GM23338 (cell line): ENCODE data around the gene ANKRD50.

ENCODE experiments used
- CREB1 ChIP-seq: fragments of 250-450 bp; sonication (Bioruptor Pico); IDR thresholded peaks from 2 replicates; pipeline ENCODE4 v1.5.0; 2020; ENCODE audit warnings: low read depth, mild to moderate bottlenecking, moderate library complexity
- CTCF ChIP-seq, 2 experiments: fragments of 200-600 bp in 1 of 2; sonication (generic) in 1 of 2; conservative IDR thresholded peaks; 2 replicates each; pipeline versions ENCODE4 v1.5.1 to v1.6.1; 2016 to 2017; ENCODE audit warnings: antibody characterized with exemption in 2 of 2, low read depth in 2 of 2, mild to moderate bottlenecking in 2 of 2, moderate library complexity in 1 of 2
- ETS1 ChIP-seq: IDR thresholded peaks from 2 replicates; pipeline ENCODE4 v1.6.1; 2016; ENCODE audit warnings: antibody characterized with exemption
- EZH2 ChIP-seq: fragments of 200-600 bp; sonication (generic); IDR thresholded peaks from one replicate; pipeline ENCODE4 v1.8.0; 2017; ENCODE audit warnings: antibody characterized with exemption, mild to moderate bottlenecking, low read depth; ENCODE audit not compliant: unreplicated experiment
- EZH2phosphoT487 ChIP-seq: fragments of 200-600 bp; sonication (generic); IDR thresholded peaks from one replicate; pipeline ENCODE4 v1.8.1; 2018; ENCODE audit warnings: antibody characterized with exemption; ENCODE audit not compliant: unreplicated experiment
- JUNB ChIP-seq: IDR thresholded peaks from one replicate; pipeline ENCODE4 v1.6.1; 2016; ENCODE audit warnings: antibody characterized with exemption; ENCODE audit not compliant: unreplicated experiment
- NANOG ChIP-seq: IDR thresholded peaks from 2 replicates; pipeline ENCODE4 v1.6.1; 2016; ENCODE audit warnings: antibody characterized with exemption, borderline replicate concordance
- POLR2AphosphoS5 ChIP-seq: IDR thresholded peaks from 2 replicates; pipeline ENCODE4 v1.6.1; 2016; ENCODE audit warnings: antibody characterized with exemption, low read depth
- REST ChIP-seq: IDR thresholded peaks from one replicate; pipeline ENCODE4 v1.6.1; 2018; ENCODE audit warnings: antibody characterized with exemption; ENCODE audit not compliant: unreplicated experiment
- STAT1 ChIP-seq: IDR thresholded peaks from one replicate; pipeline ENCODE4 v1.6.1; 2016; ENCODE audit warnings: antibody characterized with exemption; ENCODE audit not compliant: unreplicated experiment
- ZNF114 ChIP-seq: fragments of 250-450 bp; sonication (Bioruptor Pico); IDR thresholded peaks from 2 replicates; pipeline ENCODE4 v1.5.0; 2020; ENCODE audit warnings: mild to moderate bottlenecking, moderate library complexity
- ZNF331 ChIP-seq: fragments of 250-450 bp; sonication (Bioruptor Pico); IDR thresholded peaks from 2 replicates; pipeline ENCODE4 v1.5.0; 2020; ENCODE audit warnings: low read depth, mild to moderate bottlenecking, moderate library complexity
- ZNF462 ChIP-seq: fragments of 250-450 bp; sonication (Bioruptor Pico); IDR thresholded peaks from 2 replicates; pipeline ENCODE4 v1.5.0; 2020; ENCODE audit warnings: mild to moderate bottlenecking, moderate library complexity

- TF ChIP-seq CTCF (conservative IDR thresholded peaks at IDR 0.05; ENCODE audit: low read depth in 2 of 2) (no peak), POLR2AphosphoS5 (no peak), REST (no peak), CREB1 (CRISPR knock-in tag) (no peak), EZH2phosphoT487 (no peak), EZH2 (no peak), JUNB (no peak), ZNF114 (CRISPR knock-in tag) (no peak), ZNF331 (no peak), STAT1 (no peak), ZNF462 (CRISPR knock-in tag) (no peak), ETS1 (no peak), NANOG (no peak)
Measured at GRCh38 chr4:124754681-124755080, 42.1 kb upstream of the ANKRD50 start.
